Loucy (cell line): ENCODE measurements around the gene TP53I11.

Source experiments
- H2AFZ ChIP-seq: fragments of 200-600 bp; sonication (generic); 2 replicates; pipeline ENCODE4 v1.6.0; 2016; ENCODE audit warnings: antibody characterized with exemption, mild to moderate bottlenecking, low read length, moderate library complexity
- H3F3A ChIP-seq: fragments of 200-600 bp; 2 replicates; pipeline ENCODE4 v1.6.0; 2016; ENCODE audit warnings: antibody characterized with exemption, low read depth, mild to moderate bottlenecking
- H3K27me3 ChIP-seq: fragments of 200-600 bp; sonication (generic); 2 replicates; pipeline ENCODE4 v1.6.1; 2014; ENCODE audit warnings: low read length, mild to moderate bottlenecking; ENCODE audit not compliant: insufficient read depth, poor library complexity, severe bottlenecking
- H3K36me3 ChIP-seq: fragments of 200-600 bp; sonication (generic); 2 replicates; pipeline ENCODE4 v1.6.1; 2016; ENCODE audit warnings: low read length; ENCODE audit not compliant: insufficient read depth
- H3K4me1 ChIP-seq: fragments of 200-600 bp; sonication (generic); 2 replicates; pipeline ENCODE4 v1.5.1; 2014; ENCODE audit warnings: low read length, mild to moderate bottlenecking; ENCODE audit not compliant: insufficient read depth, poor library complexity, severe bottlenecking
- H3K4me2 ChIP-seq: fragments of 200-600 bp; sonication (generic); 2 replicates; pipeline ENCODE4 v1.6.0; 2014; ENCODE audit warnings: antibody characterized with exemption, low read length, low read depth, mild to moderate bottlenecking; ENCODE audit not compliant: poor library complexity, severe bottlenecking
- H3K4me3 ChIP-seq: fragments of 200-600 bp; sonication (generic); 2 replicates; pipeline ENCODE4 v1.5.1; 2014; ENCODE audit warnings: low read length, mild to moderate bottlenecking, mixed read lengths; ENCODE audit not compliant: poor library complexity, severe bottlenecking
- H3K79me2 ChIP-seq: fragments of 200-600 bp; sonication (generic); 2 replicates; pipeline ENCODE4 v1.6.1; 2014; ENCODE audit warnings: low read length; ENCODE audit not compliant: insufficient read depth
- H3K9ac ChIP-seq: fragments of 200-600 bp; sonication (generic); 2 replicates; pipeline ENCODE4 v1.6.0; 2014; ENCODE audit warnings: mild to moderate bottlenecking, low read depth, low read length, moderate library complexity; ENCODE audit not compliant: poor library complexity, severe bottlenecking
- H3K9me2 ChIP-seq: fragments of 200-600 bp; sonication (generic); replicated peaks from 2 replicates; pipeline ENCODE4 v1.6.1; 2016; ENCODE audit warnings: low read depth, low read length, mixed read lengths
- H3K9me3 ChIP-seq: fragments of 200-600 bp; sonication (generic); 2 replicates; pipeline ENCODE4 v1.6.1; 2014; ENCODE audit warnings: mild to moderate bottlenecking, antibody characterized with exemption, low read length, low read depth; ENCODE audit not compliant: insufficient read depth
- H4K20me1 ChIP-seq: fragments of 200-600 bp; sonication (generic); 2 replicates; pipeline ENCODE4 v1.6.0; 2014; ENCODE audit warnings: antibody characterized with exemption, low read length, mild to moderate bottlenecking; ENCODE audit not compliant: insufficient read depth, poor library complexity, severe bottlenecking
- EZH2phosphoT487 ChIP-seq: fragments of 200-600 bp; IDR thresholded peaks from 2 replicates; pipeline ENCODE4 v1.6.1; 2018; ENCODE audit warnings: antibody characterized with exemption, mild to moderate bottlenecking, moderate library complexity, borderline replicate concordance
- TF ChIP-seq, protein P1 (sequence below): fragments of 200-600 bp; sonication (generic); conservative IDR thresholded peaks from 2 replicates; pipeline ENCODE4 v1.5.1; 2014; ENCODE audit warnings: mild to moderate bottlenecking, antibody characterized with exemption, low read length

TP53I11 gene

GRCh38 chr11:44914105-44914504, 36.6 kb downstream of the TP53I11 start:
- Histone ChIP-seq H3F3A (no peaks in the 10 kb centered on the region), H3K9me3 (no peaks in the 10 kb centered on the region), H3K9ac (no peak overlapping the region), H3K27me3 (no peaks in the 10 kb centered on the region), H3K9me2 (no peaks in the 10 kb centered on the region), H3K36me3 (no peaks in the 10 kb centered on the region), H3K4me1 (peaks cover 22% of the 10 kb centered on the region), H2AFZ (no peak overlapping the region), H3K79me2 (no peaks in the 10 kb centered on the region), H3K4me2 (no peak overlapping the region), H4K20me1 (no peaks in the 10 kb centered on the region), H3K4me3 (no peak overlapping the region)
- no peak for TF ChIP-seq EZH2phosphoT487
- TF ChIP-seq, protein P1, sequence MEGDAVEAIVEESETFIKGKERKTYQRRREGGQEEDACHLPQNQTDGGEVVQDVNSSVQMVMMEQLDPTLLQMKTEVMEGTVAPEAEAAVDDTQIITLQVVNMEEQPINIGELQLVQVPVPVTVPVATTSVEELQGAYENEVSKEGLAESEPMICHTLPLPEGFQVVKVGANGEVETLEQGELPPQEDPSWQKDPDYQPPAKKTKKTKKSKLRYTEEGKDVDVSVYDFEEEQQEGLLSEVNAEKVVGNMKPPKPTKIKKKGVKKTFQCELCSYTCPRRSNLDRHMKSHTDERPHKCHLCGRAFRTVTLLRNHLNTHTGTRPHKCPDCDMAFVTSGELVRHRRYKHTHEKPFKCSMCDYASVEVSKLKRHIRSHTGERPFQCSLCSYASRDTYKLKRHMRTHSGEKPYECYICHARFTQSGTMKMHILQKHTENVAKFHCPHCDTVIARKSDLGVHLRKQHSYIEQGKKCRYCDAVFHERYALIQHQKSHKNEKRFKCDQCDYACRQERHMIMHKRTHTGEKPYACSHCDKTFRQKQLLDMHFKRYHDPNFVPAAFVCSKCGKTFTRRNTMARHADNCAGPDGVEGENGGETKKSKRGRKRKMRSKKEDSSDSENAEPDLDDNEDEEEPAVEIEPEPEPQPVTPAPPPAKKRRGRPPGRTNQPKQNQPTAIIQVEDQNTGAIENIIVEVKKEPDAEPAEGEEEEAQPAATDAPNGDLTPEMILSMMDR, result no peak

GRCh38 chr11:44913502-44913901, 37.2 kb downstream of the TP53I11 start:
- Histone ChIP-seq H3K36me3 (no peaks in the 10 kb centered on the region), H3K9ac (no peak overlapping the region), H3K4me3 (no peak overlapping the region), H3K4me1 (peaks cover 22% of the 10 kb centered on the region), H3K4me2 (no peak overlapping the region), H3K9me2 (no peaks in the 10 kb centered on the region), H4K20me1 (no peaks in the 10 kb centered on the region), H3K79me2 (no peaks in the 10 kb centered on the region), H3F3A (no peaks in the 10 kb centered on the region), H3K9me3 (no peaks in the 10 kb centered on the region), H2AFZ (no peak overlapping the region), H3K27me3 (no peaks in the 10 kb centered on the region)
- no peak for TF ChIP-seq EZH2phosphoT487
- TF ChIP-seq, protein P1, result no peak

GRCh38 chr11:44912270-44912987, 38.3 kb downstream of the TP53I11 start:
- no peaks in the 10 kb centered on the region for H3K79me2 ChIP-seq
- H3K36me3 ChIP-seq, result no peaks in the 10 kb centered on the region
- no peak overlapping the region for H3K4me2 ChIP-seq
- H3K9me3 ChIP-seq, result no peaks in the 10 kb centered on the region
- H2AFZ ChIP-seq, result no peak overlapping the region
- H4K20me1 ChIP-seq, result no peaks in the 10 kb centered on the region
- no peaks in the 10 kb centered on the region for H3F3A ChIP-seq
- H3K9me2 ChIP-seq, result no peaks in the 10 kb centered on the region
- H3K4me3 ChIP-seq, result no peak overlapping the region
- TF ChIP-seq EZH2phosphoT487, result no peak
- TF ChIP-seq, protein P1, result no peak
- H3K9ac ChIP-seq, result no peak overlapping the region
- H3K4me1 ChIP-seq, result peaks cover 22% of the 10 kb centered on the region
- H3K27me3 ChIP-seq, result no peaks in the 10 kb centered on the region
